ENCODE measurements around the gene PAWR.

GRCh38 chr12:79688376-79689060, 2.2 kb downstream of the PAWR start:
- TF ChIP-seq, protein P1, sequence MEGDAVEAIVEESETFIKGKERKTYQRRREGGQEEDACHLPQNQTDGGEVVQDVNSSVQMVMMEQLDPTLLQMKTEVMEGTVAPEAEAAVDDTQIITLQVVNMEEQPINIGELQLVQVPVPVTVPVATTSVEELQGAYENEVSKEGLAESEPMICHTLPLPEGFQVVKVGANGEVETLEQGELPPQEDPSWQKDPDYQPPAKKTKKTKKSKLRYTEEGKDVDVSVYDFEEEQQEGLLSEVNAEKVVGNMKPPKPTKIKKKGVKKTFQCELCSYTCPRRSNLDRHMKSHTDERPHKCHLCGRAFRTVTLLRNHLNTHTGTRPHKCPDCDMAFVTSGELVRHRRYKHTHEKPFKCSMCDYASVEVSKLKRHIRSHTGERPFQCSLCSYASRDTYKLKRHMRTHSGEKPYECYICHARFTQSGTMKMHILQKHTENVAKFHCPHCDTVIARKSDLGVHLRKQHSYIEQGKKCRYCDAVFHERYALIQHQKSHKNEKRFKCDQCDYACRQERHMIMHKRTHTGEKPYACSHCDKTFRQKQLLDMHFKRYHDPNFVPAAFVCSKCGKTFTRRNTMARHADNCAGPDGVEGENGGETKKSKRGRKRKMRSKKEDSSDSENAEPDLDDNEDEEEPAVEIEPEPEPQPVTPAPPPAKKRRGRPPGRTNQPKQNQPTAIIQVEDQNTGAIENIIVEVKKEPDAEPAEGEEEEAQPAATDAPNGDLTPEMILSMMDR (IDR thresholded peaks at IDR 0.05; ENCODE audit: insufficient read depth, low read depth, low read length), result no peak
- no peak for TF ChIP-seq EZH2 (IDR thresholded peaks at IDR 0.05; ENCODE audit: insufficient read depth, low read length)
